ENCODE data around the gene PTOV1. TPM values are rescaled to one million over a fixed set of nuclear protein-coding genes. Genes with fewer than 3 reads are reported as not detected.

PTOV1 gene
- total RNA-seq, 1 donor from 2014 or later = 124 TPM

DNA sequence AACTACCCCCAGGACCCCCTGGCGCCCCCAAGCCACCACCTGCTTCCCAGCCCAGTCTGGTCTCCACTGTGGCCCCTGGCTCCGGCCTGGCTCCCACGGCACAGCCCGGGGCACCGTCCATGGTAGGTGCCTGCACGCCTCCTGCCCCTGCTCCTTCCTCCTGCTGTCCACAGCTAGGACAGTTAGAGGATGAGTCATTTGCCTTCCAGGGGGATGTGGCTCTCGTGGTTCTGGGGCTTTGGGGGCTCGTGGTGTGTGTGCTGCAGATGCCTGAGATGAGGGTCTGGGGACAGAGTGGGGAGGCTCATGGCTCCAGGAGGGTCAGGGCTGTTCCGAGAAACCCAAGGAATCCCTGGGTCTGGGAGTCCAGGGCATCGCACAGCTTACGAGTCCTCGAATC lies 20.2 kb upstream of the PTOV1 start:
- no peak overlapping the region for H3K4me3 ChIP-seq
- H3K9me3 ChIP-seq = no peaks in the 10 kb centered on the region
- TF ChIP-seq, protein P1, sequence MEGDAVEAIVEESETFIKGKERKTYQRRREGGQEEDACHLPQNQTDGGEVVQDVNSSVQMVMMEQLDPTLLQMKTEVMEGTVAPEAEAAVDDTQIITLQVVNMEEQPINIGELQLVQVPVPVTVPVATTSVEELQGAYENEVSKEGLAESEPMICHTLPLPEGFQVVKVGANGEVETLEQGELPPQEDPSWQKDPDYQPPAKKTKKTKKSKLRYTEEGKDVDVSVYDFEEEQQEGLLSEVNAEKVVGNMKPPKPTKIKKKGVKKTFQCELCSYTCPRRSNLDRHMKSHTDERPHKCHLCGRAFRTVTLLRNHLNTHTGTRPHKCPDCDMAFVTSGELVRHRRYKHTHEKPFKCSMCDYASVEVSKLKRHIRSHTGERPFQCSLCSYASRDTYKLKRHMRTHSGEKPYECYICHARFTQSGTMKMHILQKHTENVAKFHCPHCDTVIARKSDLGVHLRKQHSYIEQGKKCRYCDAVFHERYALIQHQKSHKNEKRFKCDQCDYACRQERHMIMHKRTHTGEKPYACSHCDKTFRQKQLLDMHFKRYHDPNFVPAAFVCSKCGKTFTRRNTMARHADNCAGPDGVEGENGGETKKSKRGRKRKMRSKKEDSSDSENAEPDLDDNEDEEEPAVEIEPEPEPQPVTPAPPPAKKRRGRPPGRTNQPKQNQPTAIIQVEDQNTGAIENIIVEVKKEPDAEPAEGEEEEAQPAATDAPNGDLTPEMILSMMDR (IDR thresholded peaks at IDR 0.05) = no peak
- H3K36me3 ChIP-seq = peaks cover 91% of the 10 kb centered on the region
- no peaks in the 10 kb centered on the region for H3K27me3 ChIP-seq (ENCODE audit: low read depth)
- intact Hi-C loops (cut with DNase I) = no loop called here
- no peak overlapping the region for H3K27ac ChIP-seq
- H3K4me1 ChIP-seq = no peaks in the 10 kb centered on the region
- ATAC-seq = no peak
- no peak for DNase-seq

DNA sequence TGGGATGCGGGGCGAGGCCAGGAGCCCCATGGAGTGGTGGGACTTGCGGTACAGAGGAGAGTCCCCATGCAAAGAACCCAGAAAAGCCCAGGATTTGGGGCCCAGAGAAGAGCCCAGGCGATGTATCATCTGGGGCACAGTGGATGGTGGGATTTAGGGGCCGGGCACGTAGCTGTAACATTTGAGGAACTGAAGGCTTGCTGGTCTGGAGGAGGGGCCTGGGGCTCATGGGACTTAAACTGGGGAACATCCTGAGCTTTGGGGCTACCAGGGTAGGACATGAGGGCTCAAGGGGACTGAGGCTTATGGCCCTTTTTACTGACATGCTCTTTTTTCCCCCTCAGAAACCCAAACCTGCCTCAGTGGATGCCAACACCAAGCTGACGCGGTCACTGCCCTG lies 19.4 kb upstream of the PTOV1 start:
- Histone ChIP-seq H3K4me3 (no peak overlapping the region), H3K36me3 (peaks cover 99% of the 10 kb centered on the region), H3K27me3 (ENCODE audit: low read depth) (no peaks in the 10 kb centered on the region), H3K27ac (no peak overlapping the region), H3K4me1 (no peaks in the 10 kb centered on the region), H3K9me3 (no peaks in the 10 kb centered on the region)
- TF ChIP-seq, protein P1 (IDR thresholded peaks at IDR 0.05) = no peak
- ATAC-seq (no peak), DNase-seq (no peak)
- intact Hi-C loops (cut with DNase I) = no loop called here

DNA sequence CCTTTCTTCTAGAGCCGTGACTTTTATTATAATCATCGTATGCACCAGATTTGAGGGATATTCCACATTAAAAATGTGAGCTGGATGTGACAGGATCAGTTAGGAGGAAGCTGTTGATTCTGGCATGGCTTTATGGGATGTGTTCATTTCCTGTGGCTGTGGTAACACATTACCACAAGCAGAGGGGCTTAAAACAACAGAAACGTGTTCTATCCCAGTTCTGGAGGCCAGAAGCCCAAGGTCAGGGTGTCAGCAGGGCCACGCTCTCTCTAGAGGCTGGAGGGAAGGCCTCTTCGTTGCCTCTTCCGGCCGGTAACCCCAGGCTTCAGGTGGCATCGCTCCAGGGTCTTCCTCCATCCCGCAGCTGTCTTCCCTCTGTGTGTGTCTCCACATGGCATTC lies 18.4 kb upstream of the PTOV1 start:
- TF ChIP-seq, protein P1 (IDR thresholded peaks at IDR 0.05) = no peak
- Histone ChIP-seq H3K9me3 (no peaks in the 10 kb centered on the region), H3K4me3 (no peak overlapping the region), H3K27ac (no peak overlapping the region), H3K27me3 (ENCODE audit: low read depth) (no peaks in the 10 kb centered on the region), H3K36me3 (peaks cover 100% of the 10 kb centered on the region), H3K4me1 (no peaks in the 10 kb centered on the region)
- intact Hi-C loops (cut with DNase I) = no loop called here
- ATAC-seq (no peak), DNase-seq (no peak)

DNA sequence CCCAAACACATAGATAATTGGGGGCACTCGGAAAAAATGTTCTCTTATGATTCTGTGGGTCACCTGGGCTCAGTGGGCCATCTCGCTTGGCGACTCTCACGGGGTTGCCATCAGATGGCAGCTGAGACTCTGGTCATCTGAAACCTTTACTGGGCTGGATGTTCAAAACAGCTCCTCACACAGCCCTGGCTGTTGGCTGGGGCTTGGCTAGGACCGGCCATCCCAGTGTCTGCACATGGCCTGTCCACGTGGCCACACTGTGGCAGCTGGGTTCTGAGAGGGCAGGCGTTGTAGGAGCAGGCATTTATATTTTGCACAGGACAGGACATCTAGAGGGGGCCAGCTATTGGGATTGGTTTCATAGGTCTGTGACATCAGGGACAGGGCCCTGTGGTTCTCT lies 17.4 kb upstream of the PTOV1 start:
- TF ChIP-seq, protein P1 (IDR thresholded peaks at IDR 0.05) = no peak
- ATAC-seq (no peak), DNase-seq (no peak)
- Histone ChIP-seq H3K9me3 (no peaks in the 10 kb centered on the region), H3K27ac (no peak overlapping the region), H3K4me3 (no peak overlapping the region), H3K4me1 (no peaks in the 10 kb centered on the region), H3K36me3 (peaks cover 100% of the 10 kb centered on the region), H3K27me3 (ENCODE audit: low read depth) (no peaks in the 10 kb centered on the region)
- intact Hi-C loops (cut with DNase I) = no loop called here

DNA sequence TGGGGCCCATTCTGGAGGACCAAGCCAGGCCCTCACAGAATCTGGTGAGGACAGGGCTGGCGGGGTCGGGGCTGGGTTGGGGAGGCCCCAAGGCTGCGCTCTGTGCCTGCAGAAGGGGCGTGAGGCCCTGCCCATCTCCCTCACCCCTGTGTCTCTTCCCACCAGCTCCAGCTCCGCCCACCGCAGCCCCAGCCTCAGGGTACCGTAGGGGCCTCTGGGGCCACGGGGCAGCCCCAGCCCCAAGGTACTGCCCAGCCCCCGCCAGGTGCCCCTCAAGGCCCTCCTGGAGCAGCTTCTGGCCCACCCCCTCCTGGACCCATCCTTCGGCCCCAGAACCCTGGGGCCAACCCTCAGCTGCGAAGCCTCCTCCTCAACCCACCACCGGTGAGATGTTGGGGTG lies 15.4 kb upstream of the PTOV1 start:
- H3K36me3 ChIP-seq = peaks cover 97% of the 10 kb centered on the region
- no peak overlapping the region for H3K4me3 ChIP-seq
- H3K27me3 ChIP-seq (ENCODE audit: low read depth) = no peaks in the 10 kb centered on the region
- H3K27ac ChIP-seq = no peak overlapping the region
- intact Hi-C loops (cut with DNase I) = no loop called here
- DNase-seq = no peak
- ATAC-seq = peak in 1 of 2 donors; percentile 25
- no peaks in the 10 kb centered on the region for H3K9me3 ChIP-seq
- TF ChIP-seq, protein P1 (IDR thresholded peaks at IDR 0.05) = no peak
- no peaks in the 10 kb centered on the region for H3K4me1 ChIP-seq

Measured in lower lobe of right lung (tissue), 2 donors.